ENCODE measurements around the gene GEMIN5.

DNA sequence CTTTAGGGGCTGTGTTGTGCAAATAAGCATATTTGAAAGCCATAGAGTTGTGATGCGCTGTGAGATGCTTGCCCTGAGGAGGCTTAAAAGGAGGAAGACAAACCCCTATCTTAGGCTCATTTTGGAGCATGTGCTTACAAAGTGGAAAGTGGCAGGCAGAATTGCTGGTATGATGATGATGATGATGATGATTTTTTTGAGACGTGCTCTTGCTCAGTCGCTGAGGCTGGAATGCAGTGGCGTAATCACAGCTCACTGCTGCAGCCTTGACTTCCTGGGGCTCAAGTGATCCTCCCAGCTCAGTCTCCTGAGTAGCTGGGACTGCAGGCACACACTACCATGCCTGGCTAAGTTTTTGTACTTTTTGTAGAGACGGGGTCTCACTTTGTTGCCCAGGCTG, 77.9 kb downstream of the GEMIN5 start:
- TF ChIP-seq, protein P1, sequence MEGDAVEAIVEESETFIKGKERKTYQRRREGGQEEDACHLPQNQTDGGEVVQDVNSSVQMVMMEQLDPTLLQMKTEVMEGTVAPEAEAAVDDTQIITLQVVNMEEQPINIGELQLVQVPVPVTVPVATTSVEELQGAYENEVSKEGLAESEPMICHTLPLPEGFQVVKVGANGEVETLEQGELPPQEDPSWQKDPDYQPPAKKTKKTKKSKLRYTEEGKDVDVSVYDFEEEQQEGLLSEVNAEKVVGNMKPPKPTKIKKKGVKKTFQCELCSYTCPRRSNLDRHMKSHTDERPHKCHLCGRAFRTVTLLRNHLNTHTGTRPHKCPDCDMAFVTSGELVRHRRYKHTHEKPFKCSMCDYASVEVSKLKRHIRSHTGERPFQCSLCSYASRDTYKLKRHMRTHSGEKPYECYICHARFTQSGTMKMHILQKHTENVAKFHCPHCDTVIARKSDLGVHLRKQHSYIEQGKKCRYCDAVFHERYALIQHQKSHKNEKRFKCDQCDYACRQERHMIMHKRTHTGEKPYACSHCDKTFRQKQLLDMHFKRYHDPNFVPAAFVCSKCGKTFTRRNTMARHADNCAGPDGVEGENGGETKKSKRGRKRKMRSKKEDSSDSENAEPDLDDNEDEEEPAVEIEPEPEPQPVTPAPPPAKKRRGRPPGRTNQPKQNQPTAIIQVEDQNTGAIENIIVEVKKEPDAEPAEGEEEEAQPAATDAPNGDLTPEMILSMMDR (IDR thresholded peaks at IDR 0.05): no peak
- TF ChIP-seq POLR2A (IDR thresholded peaks at IDR 0.05): no peak

Data from right lobe of liver (tissue), 4 donors.